Gastroesophageal sphincter (tissue), 4 donors: Measurements from ENCODE around the gene PPP6R2. TPM values are rescaled to one million over a fixed set of nuclear protein-coding genes. Genes with fewer than 3 reads are reported as not detected.

Experiments
- ATAC-seq: fragments of 150-250 bp; one replicate; pipeline ENCODE4 v1.9.1; 2016; ENCODE audit warnings: mild to moderate bottlenecking, moderate library complexity
- H3K27ac ChIP-seq, 4 donors: fragments of 200-600 bp; sonication (generic) in 3 of 4; 1 replicate in 3 of 4; 2 replicates in 1 of 4; pipeline ENCODE4 v1.5.1; 2016 to 2019
- H3K27me3 ChIP-seq: fragments of 200-600 bp; sonication (generic); one replicate; pipeline ENCODE4 v1.5.1; 2019
- H3K36me3 ChIP-seq, 2 donors: fragments of 200-600 bp; sonication (generic); one replicate each; pipeline ENCODE4 v1.5.1; 2019; ENCODE audit warnings: control low read depth in 1 of 2
- H3K4me1 ChIP-seq, 3 donors: fragments of 200-600 bp; sonication (generic); 1 replicate in 2 of 3; 2 replicates in 1 of 3; pipeline ENCODE4 v1.5.1; 2016 to 2019; ENCODE audit warnings: control low read depth in 2 of 3
- H3K4me3 ChIP-seq, 2 donors: fragments of 200-600 bp; sonication (generic); one replicate each; pipeline ENCODE4 v1.5.1; 2019; ENCODE audit warnings: mild to moderate bottlenecking in 1 of 2, moderate library complexity in 1 of 2
- H3K9me3 ChIP-seq, 3 donors: fragments of 200-600 bp; sonication (generic); one replicate each; pipeline ENCODE4 v1.5.1; 2017 to 2019; ENCODE audit warnings: control low read depth in 2 of 3
- CTCF ChIP-seq, 4 experiments: fragments of 200-600 bp in 2 of 4; fragments of 450-650 bp in 2 of 4; sonication (generic) in 1 of 4; IDR thresholded peaks; one replicate each; pipeline ENCODE4 v1.5.1; 2017 to 2019; ENCODE audit warnings: antibody characterized with exemption in 4 of 4, mild to moderate bottlenecking in 2 of 4, moderate library complexity in 2 of 4
- EP300 ChIP-seq: sonication (generic); formaldehyde crosslinking; IDR thresholded peaks from one replicate; pipeline ENCODE4 v1.6.1; 2017; ENCODE audit warnings: antibody characterized with exemption, mild to moderate bottlenecking
- POLR2A ChIP-seq, 2 donors: fragments of 450-650 bp; IDR thresholded peaks; one replicate each; pipeline ENCODE4 v1.6.1; 2017; ENCODE audit warnings: antibody characterized with exemption in 2 of 2, mild to moderate bottlenecking in 2 of 2, moderate library complexity in 1 of 2
- POLR2AphosphoS5 ChIP-seq: sonication (generic); formaldehyde crosslinking; IDR thresholded peaks from one replicate; pipeline ENCODE4 v1.6.1; 2017; ENCODE audit warnings: antibody characterized with exemption
- WGBS, 2 donors: methylation state at CpG; one replicate each; pipeline ENCODE4 v1.1.5; 2018; ENCODE audit warnings: low coverage in 1 of 2; 5-methylcytosine and 5-hydroxymethylcytosine counted together
- total RNA-seq, 4 donors: library from RNA; depleted of rRNA; stranded (reverse); fragments of >200 nt; gene quantifications; one replicate each; pipeline ENCODE4 v1.1.0, GENCODE V29; 2016

The PPP6R2 gene
- total RNA-seq, 4 donors from 2014 or later: 52.2 to 73.5 (median 64.2) TPM

- TF ChIP-seq EP300 (no peak), POLR2AphosphoS5 (no peak), CTCF (IDR thresholded peaks at IDR 0.05) (no peak)
- Histone ChIP-seq H3K9me3 (no peaks in the 10 kb centered on the region), H3K36me3 (no peaks in the 10 kb centered on the region), H3K27ac (no peak overlapping the region), H3K4me3 (peak overlapping the region in 1 of 2 donors; percentile 51), H3K4me1 (peaks cover 0 to 19% (median 0%) of the 10 kb centered on the region in 3 donors), H3K27me3 (peaks cover 88% of the 10 kb centered on the region)
- ATAC-seq: no peak
- WGBS, 2 donors: 93% methylated on average over 2 of the region's 35 CpGs; no CpG with 5 or more reads in 1 of the 2 donors
Observed at GRCh38 chr22:50482107-50483074, 139.3 kb downstream of the PPP6R2 start.

GRCh38 chr22:50483106-50483505 lies 140.0 kb downstream of the PPP6R2 start:
- TF ChIP-seq CTCF (IDR thresholded peaks at IDR 0.05) (no peak), EP300 (no peak), POLR2AphosphoS5 (no peak)
- no peaks in the 10 kb centered on the region for H3K36me3 ChIP-seq
- no peak overlapping the region for H3K27ac ChIP-seq
- peaks cover 0 to 19% (median 0%) of the 10 kb centered on the region in 3 donors for H3K4me1 ChIP-seq
- peaks cover 95% of the 10 kb centered on the region for H3K27me3 ChIP-seq
- no peak overlapping the region for H3K4me3 ChIP-seq
- WGBS, 2 donors: 55% methylated on average over 4 of the region's 10 CpGs; no CpG with 5 or more reads in 1 of the 2 donors
- no peaks in the 10 kb centered on the region for H3K9me3 ChIP-seq
- ATAC-seq: no peak

- Histone ChIP-seq H3K9me3 (no peaks in the 10 kb centered on the region), H3K27ac (no peak overlapping the region), H3K4me1 (peaks cover 0 to 19% (median 0%) of the 10 kb centered on the region in 3 donors), H3K4me3 (no peak overlapping the region), H3K36me3 (no peaks in the 10 kb centered on the region), H3K27me3 (peaks cover 100% of the 10 kb centered on the region)
- TF ChIP-seq POLR2AphosphoS5 (no peak), EP300 (no peak), POLR2A (IDR thresholded peaks at IDR 0.05) (no peak), CTCF (IDR thresholded peaks at IDR 0.05) (no peak)
- WGBS, 2 donors: 80% methylated on average over 3 of the region's 8 CpGs; no CpG with 5 or more reads in 1 of the 2 donors
- no peak for ATAC-seq
Observed at GRCh38 chr22:50483556-50483955, 140.4 kb downstream of the PPP6R2 start.

GRCh38 chr22:50483977-50484853 lies 141.1 kb downstream of the PPP6R2 start:
- Histone ChIP-seq H3K4me3 (no peak overlapping the region), H3K27me3 (peaks cover 99% of the 10 kb centered on the region), H3K4me1 (peaks cover 0 to 19% (median 0%) of the 10 kb centered on the region in 3 donors), H3K27ac (no peak overlapping the region), H3K36me3 (no peaks in the 10 kb centered on the region), H3K9me3 (no peaks in the 10 kb centered on the region)
- TF ChIP-seq POLR2A (IDR thresholded peaks at IDR 0.05) (no peak), EP300 (no peak), POLR2AphosphoS5 (no peak), CTCF (IDR thresholded peaks at IDR 0.05) (no peak)
- WGBS, 2 donors: 66 to 87% methylated on average over 6 to 10 of the region's 31 CpGs
- ATAC-seq: no peak
